K562 (cell line): Measurements from ENCODE around the gene PRKACA. TPM values are rescaled to one million over a fixed set of nuclear protein-coding genes. Genes with fewer than 3 reads are reported as not detected.

ENCODE experiments used
- ATAC-seq: fragments of 200-7000 bp; cut with Tn5 transposase; 3 replicates; pipeline ENCODE4 v1.9.1; 2020; ENCODE audit warnings: moderate library complexity
- BruUV-seq: library from RNA; stranded (reverse); fragments of 400-500 nt; replicated peaks from 2 replicates; lab custom pipeline; 2021; lab: Mats Ljungman, UMichigan
- CTCF ChIA-PET: fragments of 300-600 bp; formaldehyde crosslinking; extraction: SDS; loops from one replicate; lab custom pipeline; 2021; ENCODE audit warnings: low intra/inter-chr PET ratio; lab: Yijun Ruan, JAX
- POLR2A ChIA-PET: fragments of 300-600, 350-650 bp; sonication (Branson Sonifier 250); formaldehyde crosslinking; extraction: SDS; loops from one replicate; lab custom pipeline; 2021; ENCODE audit warnings: antibody characterized with exemption, inconsistent platforms; lab: Yijun Ruan, JAX
- DNase-seq, 4 experiments: peaks; one replicate each; pipeline versions ENCODE4 v3.0.0 to v3.0.0-alpha.2; 2011 to 2018; ENCODE audit warnings: low spot score in 3 of 4, mixed read lengths in 3 of 4; ENCODE audit errors: extremely low read depth in 1 of 4
- FAIRE-seq: peaks from 2 replicates; lab custom pipeline; 2011; peaks lifted over from hg19 to GRCh38; lab: Jason Lieb, UNC
- H2AFZ ChIP-seq: 2 replicates; pipeline ENCODE4 v1.6.0; 2011; ENCODE audit warnings: low read depth, low read length, control low read depth, inconsistent platforms
- H3K27ac ChIP-seq: fragments of 200-600 bp; 3 replicates; pipeline ENCODE4 v1.8.0; 2011; ENCODE audit warnings: low read depth, mild to moderate bottlenecking, control low read depth, inconsistent platforms, low read length, moderate library complexity, mixed read lengths; ENCODE audit errors: extremely low read depth
- H3K27me3 ChIP-seq, 2 experiments: fragments of 300-600 bp in 1 of 2; 2 replicates in 1 of 2; 3 replicates in 1 of 2; pipeline versions ENCODE4 v1.6.0 to v1.8.0; 2011; ENCODE audit warnings: inconsistent platforms in 2 of 2, low read length in 2 of 2, mild to moderate bottlenecking in 1 of 2, mixed read lengths in 1 of 2, moderate library complexity in 1 of 2; ENCODE audit not compliant: control insufficient read depth in 2 of 2, insufficient read depth in 2 of 2
- H3K36me3 ChIP-seq: fragments of 300-600 bp; 3 replicates; pipeline ENCODE4 v1.8.0; 2011; ENCODE audit warnings: mild to moderate bottlenecking, low read length, inconsistent platforms; ENCODE audit not compliant: control insufficient read depth, insufficient read depth
- H3K4me1 ChIP-seq, 2 experiments: fragments of 200-600 bp in 1 of 2; replicated peaks in 1 of 2; 2 replicates in 1 of 2; 3 replicates in 1 of 2; pipeline versions ENCODE4 v1.5.1 to v1.8.0; 2011; ENCODE audit warnings: inconsistent platforms in 2 of 2, low read length in 2 of 2, mild to moderate bottlenecking in 1 of 2, mixed read lengths in 1 of 2, moderate library complexity in 1 of 2; ENCODE audit not compliant: control insufficient read depth in 2 of 2, insufficient read depth in 2 of 2
- H3K4me2 ChIP-seq: 2 replicates; pipeline ENCODE4 v1.6.1; 2011; ENCODE audit warnings: low read length, control low read depth, inconsistent platforms, mixed read lengths; ENCODE audit not compliant: insufficient read depth
- H3K4me3 ChIP-seq: fragments of 200-600 bp; sonication (generic), shearing (Covaris generic); 2 replicates; pipeline ENCODE4 v1.5.1; 2016; ENCODE audit warnings: control low read depth, inconsistent platforms
- H3K79me2 ChIP-seq: fragments of 200-600 bp; 3 replicates; pipeline ENCODE4 v1.8.0; 2011; ENCODE audit warnings: low read length, inconsistent platforms; ENCODE audit not compliant: control insufficient read depth, insufficient read depth
- H3K9ac ChIP-seq, 2 experiments: 2 replicates each; pipeline versions ENCODE4 v1.6.0 to v1.6.1; 2011; ENCODE audit warnings: low read depth in 2 of 2, low read length in 2 of 2, control low read depth in 1 of 2, inconsistent platforms in 1 of 2, mild to moderate bottlenecking in 1 of 2, mixed read lengths in 1 of 2; ENCODE audit not compliant: insufficient read depth in 1 of 2
- H3K9me1 ChIP-seq: one replicate; pipeline ENCODE4 v1.6.0; 2011; ENCODE audit warnings: inconsistent platforms, mild to moderate bottlenecking, low read length, moderate library complexity; ENCODE audit not compliant: control insufficient read depth, insufficient read depth
- H3K9me3 ChIP-seq: replicated peaks from 2 replicates; pipeline ENCODE4 v1.5.1; 2011; ENCODE audit warnings: low read depth, low read length, inconsistent platforms; ENCODE audit not compliant: control insufficient read depth, insufficient read depth
- H4K20me1 ChIP-seq: replicated peaks from 2 replicates; pipeline ENCODE4 v1.6.1; 2011; ENCODE audit warnings: low read length, inconsistent platforms, mixed read lengths; ENCODE audit not compliant: control insufficient read depth, insufficient read depth
- ADNP ChIP-seq: fragments of 200-800 bp; sonication (Bioruptor generic); IDR thresholded peaks from 2 replicates; pipeline ENCODE4 v1.6.1; 2016; ENCODE audit warnings: missing genetic modification characterization, missing compliant biosample characterization
- AFF1 ChIP-seq, 2 experiments: fragments of 450-650 bp; IDR thresholded peaks; 2 replicates each; pipeline ENCODE4 v1.6.1; 2018; ENCODE audit warnings: mild to moderate bottlenecking in 2 of 2, low read depth in 1 of 2; ENCODE audit not compliant: partially characterized antibody in 2 of 2
- ARNT ChIP-seq, 2 experiments: fragments of 450-650 bp; IDR thresholded peaks; 2 replicates each; pipeline ENCODE4 v1.6.1; 2016; ENCODE audit warnings: mild to moderate bottlenecking in 1 of 2
- BCOR ChIP-seq: fragments of 450-650 bp; IDR thresholded peaks from 2 replicates; pipeline ENCODE4 v1.6.1; 2016
- CBX1 ChIP-seq: sonication (generic); IDR thresholded peaks from 2 replicates; pipeline ENCODE4 v1.6.1; 2016; ENCODE audit warnings: antibody characterized with exemption, low read depth, mild to moderate bottlenecking
- CCNT2 ChIP-seq: IDR thresholded peaks from 2 replicates; pipeline ENCODE4 v1.6.1; 2011; ENCODE audit warnings: borderline replicate concordance, low read depth, mild to moderate bottlenecking, moderate library complexity, mixed read lengths, low read length; ENCODE audit not compliant: insufficient read length; ENCODE audit errors: extremely low read depth
- EP400 ChIP-seq: fragments of 450-650 bp; IDR thresholded peaks from 2 replicates; pipeline ENCODE4 v1.6.1; 2017; ENCODE audit warnings: antibody characterized with exemption, mild to moderate bottlenecking, moderate library complexity
- JUND ChIP-seq, 2 experiments: IDR thresholded peaks; 2 replicates in 1 of 2; 3 replicates in 1 of 2; pipeline ENCODE4 v1.6.1; 2011; ENCODE audit warnings: borderline replicate concordance in 2 of 2, low read depth in 2 of 2, low read length in 2 of 2, improper control_type of control experiment in 1 of 2, missing biosample characterization in 1 of 2, missing genetic modification characterization in 1 of 2, missing genetic modification reagents in 1 of 2
- MTA3 ChIP-seq: fragments of 450-650 bp; formaldehyde crosslinking; IDR thresholded peaks from 2 replicates; pipeline ENCODE4 v1.6.1; 2017; ENCODE audit warnings: mild to moderate bottlenecking, borderline replicate concordance
- MYC ChIP-seq, 2 experiments: fragments of 250-450 bp in 1 of 2; sonication (Bioruptor Pico) in 1 of 2; IDR thresholded peaks; 2 replicates each; pipeline versions ENCODE4 v1.5.1 to v1.6.1; 2012 to 2021; ENCODE audit warnings: low read depth in 2 of 2, borderline replicate concordance in 1 of 2, improper control_type of control experiment in 1 of 2, low read length in 1 of 2, mild to moderate bottlenecking in 1 of 2, moderate library complexity in 1 of 2
- NEUROD1 ChIP-seq: fragments of 150-350 bp; IDR thresholded peaks from 2 replicates; pipeline ENCODE4 v1.6.1; 2014; ENCODE audit warnings: borderline replicate concordance, low read length, low read depth; ENCODE audit not compliant: partially characterized antibody
- RCOR1 ChIP-seq, 2 experiments: IDR thresholded peaks; 2 replicates each; pipeline ENCODE4 v1.6.1; 2012; ENCODE audit warnings: low read depth in 2 of 2, low read length in 2 of 2, borderline replicate concordance in 1 of 2, improper control_type of control experiment in 1 of 2
- SNRNP70 ChIP-seq: fragments of 200-400 bp; formaldehyde crosslinking; optimal IDR thresholded peaks from 2 replicates; pipeline ENCODE3; 2017; ENCODE audit warnings: low read depth, low read length
- SOX6 ChIP-seq: fragments of 450-650 bp; IDR thresholded peaks from 2 replicates; pipeline ENCODE4 v1.6.1; 2014; ENCODE audit warnings: mild to moderate bottlenecking
- ZNF695 ChIP-seq: fragments of 450-650 bp; formaldehyde crosslinking; IDR thresholded peaks from 2 replicates; pipeline ENCODE4 v1.4.0; 2020; ENCODE audit warnings: mild to moderate bottlenecking, moderate library complexity
- WGBS: fragments of 100-300 bp; shearing (Covaris generic); methylation state at CpG from one replicate; pipeline ENCODE4 v1.1.6; 2016; ENCODE audit warnings: low coverage, mixed read lengths; ENCODE audit not compliant: insufficient coverage; ENCODE audit errors: missing lambda C conversion rate; 5-methylcytosine and 5-hydroxymethylcytosine counted together
- in situ Hi-C: fragments of 300-500 bp; cut with MboI; formaldehyde crosslinking; loops from 4 replicates; pipeline ENCODE4 v1.15.0; 2018; ENCODE audit warnings: inconsistent platforms, mixed read lengths
- intact Hi-C: fragments of 100-400 bp; cut with micrococcal nuclease; formaldehyde crosslinking; loops from 2 replicates; pipeline ENCODE4 v1.14.2; 2022
- polyA plus RNA-seq, 8 experiments: library from polyadenylated mRNA; depleted of rRNA in 4 of 8; stranded (reverse) in 5 of 8; unstranded in 3 of 8; fragments of >200 nt; fragmentation: Nextera tagmentation in 2 of 8; fragmentation: Illumina TruSeq in 1 of 8; extraction: Ambion mirVana in 2 of 8; extraction: Trizol in 1 of 8; gene quantifications; 2 replicates each; pipeline versions ENCODE4 v1.2.1 to v1.2.3, GENCODE V29; 2011 to 2014; ENCODE audit warnings: inconsistent platforms in 1 of 8, missing spikeins in 1 of 8
- total RNA-seq, 7 experiments: library from RNA; depleted of rRNA in 6 of 7; stranded (reverse); fragments of >200 nt in 6 of 7; fragmentation: Illumina TruSeq in 2 of 7; extraction: Trizol in 2 of 7; gene quantifications; 2 replicates each; pipeline versions ENCODE4 v1.2.1 to v1.2.3, GENCODE V29; 2011 to 2021; ENCODE audit warnings: low replicate concordance in 1 of 7

PRKACA gene
- total and polyA plus RNA-seq, 9 of the 15 experiments (the other 6 are each of a cell fraction or from before 2014, with no cell fraction given) = 1.2 to 63.1 (median 13.0) TPM

- Histone ChIP-seq H3K27ac (no peak overlapping the region), H3K4me1 (peaks cover 21 to 36% of the 10 kb centered on the region in 2 experiments), H3K9me3 (no peaks in the 10 kb centered on the region), H3K79me2 (peaks cover 4% of the 10 kb centered on the region; the same call in 1 of the 3 replicates), H3K4me3 (no peak overlapping the region), H3K9ac (no peak overlapping the region; a peak in 1 of 4 replicates), H2AFZ (no peak overlapping the region), H3K36me3 (peaks cover 4% of the 10 kb centered on the region; the same call in 1 of the 3 replicates), H4K20me1 (peaks cover 40% of the 10 kb centered on the region), H3K4me2 (no peak overlapping the region), H3K9me1 (peaks cover 3% of the 10 kb centered on the region), H3K27me3 (no peaks in the 10 kb centered on the region)
- WGBS = 26% methylated on average over 7 of the region's 7 CpGs
- DNase-seq (peak in 1 of 4 experiments; percentile 44), ATAC-seq (peak; percentile 15), FAIRE-seq (no peak)
- ChIA-PET POLR2A (interaction anchor here (0.7 to 2.8 kb wide), 5 partner anchors 9 to 196 kb away, joined by 3 to 13 read pairs (median 3); partner anchors contain the start of gene ASF1B), CTCF (interaction anchor here (0.5 to 2.0 kb wide), 2 partner anchors 201 to 285 kb away, joined by 5 to 12 read pairs; no protein-coding TSS in a partner anchor)
- in situ Hi-C loops = no loop called here
- BruUV-seq = no TSS peak
- intact Hi-C loops = loop anchor here (10.0 kb wide), 1 partner anchor 258 kb away; no protein-coding TSS in a partner anchor
- TF ChIP-seq ZNF695 (CRISPR knock-in tag) = no peak
- TF ChIP-seq NEUROD1 = no peak
- TF ChIP-seq ADNP (tag) = peak; percentile 61; the same call in 1 of the 2 replicates
- peak; percentile 88 for TF ChIP-seq BCOR
- no peak for TF ChIP-seq CCNT2
- peak; percentile 48; the same call in 1 of the 2 replicates for TF ChIP-seq MYC (IDR thresholded peaks at IDR 0.05; ENCODE audit: low read depth, low read length)
- no peak for TF ChIP-seq MYC (CRISPR knock-in tag; IDR thresholded peaks at IDR 0.05; ENCODE audit: borderline replicate concordance, low read depth)
- peak; percentile 66; the same call in 1 of the 2 replicates for TF ChIP-seq EP400
- TF ChIP-seq JUND (IDR thresholded peaks at IDR 0.05; ENCODE audit: borderline replicate concordance, low read depth, low read length) = 0 out of 2 replicates have a peak, but pooled peaks have one; percentile 29
- no peak; the same call in 2 of the 3 replicates for TF ChIP-seq JUND (tag; IDR thresholded peaks at IDR 0.05; ENCODE audit: borderline replicate concordance, low read depth, low read length)
- TF ChIP-seq MTA3 = peak; percentile 18; the same call in 1 of the 2 replicates
- TF ChIP-seq AFF1 (IDR thresholded peaks at IDR 0.05; ENCODE audit: low read depth in 1 of 2, partially characterized antibody in 2 of 2) = no peak
- TF ChIP-seq RCOR1 (IDR thresholded peaks at IDR 0.05; ENCODE audit: borderline replicate concordance in 1 of 2, low read depth in 2 of 2, low read length in 2 of 2) = peak in 1 of 2 experiments; percentile 79; a peak in 2 of 4 replicates
- peak; percentile 23; the same call in 1 of the 2 replicates for TF ChIP-seq CBX1
- TF ChIP-seq SNRNP70 = no peak
- 0 out of 2 replicates have a peak, but pooled peaks have one; percentile 50 for TF ChIP-seq SOX6
- TF ChIP-seq ARNT (IDR thresholded peaks at IDR 0.05) = no peak
Measured at GRCh38 chr19:14146789-14147216, 29.2 kb upstream of the PRKACA start.
